K562 (cell line): ENCODE results near the gene CEACAM8. TPM values are rescaled to one million over a fixed set of nuclear protein-coding genes. Genes with fewer than 3 reads are reported as not detected.
A peak's percentile ranks its signal among the peaks of the same experiment; 100 is the strongest.

Source experiments
- ATAC-seq: fragments of 200-7000 bp; cut with Tn5 transposase; 3 replicates; pipeline ENCODE4 v1.9.1; 2020; ENCODE audit warnings: moderate library complexity
- BruUV-seq: library from RNA; stranded (reverse); fragments of 400-500 nt; replicated peaks from 2 replicates; lab custom pipeline; 2021; lab: Mats Ljungman, UMichigan
- CTCF ChIA-PET: fragments of 300-600 bp; formaldehyde crosslinking; extraction: SDS; loops from one replicate; lab custom pipeline; 2021; ENCODE audit warnings: low intra/inter-chr PET ratio; lab: Yijun Ruan, JAX
- POLR2A ChIA-PET: fragments of 300-600, 350-650 bp; sonication (Branson Sonifier 250); formaldehyde crosslinking; extraction: SDS; loops from one replicate; lab custom pipeline; 2021; ENCODE audit warnings: antibody characterized with exemption, inconsistent platforms; lab: Yijun Ruan, JAX
- DNase-seq, 4 experiments: peaks; one replicate each; pipeline versions ENCODE4 v3.0.0 to v3.0.0-alpha.2; 2011 to 2018; ENCODE audit warnings: low spot score in 3 of 4, mixed read lengths in 3 of 4; ENCODE audit errors: extremely low read depth in 1 of 4
- FAIRE-seq: peaks from 2 replicates; lab custom pipeline; 2011; peaks lifted over from hg19 to GRCh38; lab: Jason Lieb, UNC
- H2AFZ ChIP-seq: 2 replicates; pipeline ENCODE4 v1.6.0; 2011; ENCODE audit warnings: low read depth, low read length, control low read depth, inconsistent platforms
- H3K27ac ChIP-seq: fragments of 200-600 bp; 3 replicates; pipeline ENCODE4 v1.8.0; 2011; ENCODE audit warnings: low read depth, mild to moderate bottlenecking, control low read depth, inconsistent platforms, low read length, moderate library complexity, mixed read lengths; ENCODE audit errors: extremely low read depth
- H3K27me3 ChIP-seq, 2 experiments: fragments of 300-600 bp in 1 of 2; 2 replicates in 1 of 2; 3 replicates in 1 of 2; pipeline versions ENCODE4 v1.6.0 to v1.8.0; 2011; ENCODE audit warnings: inconsistent platforms in 2 of 2, low read length in 2 of 2, mild to moderate bottlenecking in 1 of 2, mixed read lengths in 1 of 2, moderate library complexity in 1 of 2; ENCODE audit not compliant: control insufficient read depth in 2 of 2, insufficient read depth in 2 of 2
- H3K36me3 ChIP-seq: fragments of 300-600 bp; 3 replicates; pipeline ENCODE4 v1.8.0; 2011; ENCODE audit warnings: mild to moderate bottlenecking, low read length, inconsistent platforms; ENCODE audit not compliant: control insufficient read depth, insufficient read depth
- H3K4me1 ChIP-seq, 2 experiments: fragments of 200-600 bp in 1 of 2; replicated peaks in 1 of 2; 2 replicates in 1 of 2; 3 replicates in 1 of 2; pipeline versions ENCODE4 v1.5.1 to v1.8.0; 2011; ENCODE audit warnings: inconsistent platforms in 2 of 2, low read length in 2 of 2, mild to moderate bottlenecking in 1 of 2, mixed read lengths in 1 of 2, moderate library complexity in 1 of 2; ENCODE audit not compliant: control insufficient read depth in 2 of 2, insufficient read depth in 2 of 2
- H3K4me2 ChIP-seq: 2 replicates; pipeline ENCODE4 v1.6.1; 2011; ENCODE audit warnings: low read length, control low read depth, inconsistent platforms, mixed read lengths; ENCODE audit not compliant: insufficient read depth
- H3K4me3 ChIP-seq: fragments of 200-600 bp; sonication (generic), shearing (Covaris generic); 2 replicates; pipeline ENCODE4 v1.5.1; 2016; ENCODE audit warnings: control low read depth, inconsistent platforms
- H3K79me2 ChIP-seq: fragments of 200-600 bp; 3 replicates; pipeline ENCODE4 v1.8.0; 2011; ENCODE audit warnings: low read length, inconsistent platforms; ENCODE audit not compliant: control insufficient read depth, insufficient read depth
- H3K9ac ChIP-seq, 2 experiments: 2 replicates each; pipeline versions ENCODE4 v1.6.0 to v1.6.1; 2011; ENCODE audit warnings: low read depth in 2 of 2, low read length in 2 of 2, control low read depth in 1 of 2, inconsistent platforms in 1 of 2, mild to moderate bottlenecking in 1 of 2, mixed read lengths in 1 of 2; ENCODE audit not compliant: insufficient read depth in 1 of 2
- H3K9me1 ChIP-seq: one replicate; pipeline ENCODE4 v1.6.0; 2011; ENCODE audit warnings: inconsistent platforms, mild to moderate bottlenecking, low read length, moderate library complexity; ENCODE audit not compliant: control insufficient read depth, insufficient read depth
- H3K9me3 ChIP-seq: replicated peaks from 2 replicates; pipeline ENCODE4 v1.5.1; 2011; ENCODE audit warnings: low read depth, low read length, inconsistent platforms; ENCODE audit not compliant: control insufficient read depth, insufficient read depth
- H4K20me1 ChIP-seq: replicated peaks from 2 replicates; pipeline ENCODE4 v1.6.1; 2011; ENCODE audit warnings: low read length, inconsistent platforms, mixed read lengths; ENCODE audit not compliant: control insufficient read depth, insufficient read depth
- BHLHE40 ChIP-seq: IDR thresholded peaks from 2 replicates; pipeline ENCODE4 v1.6.1; 2011; ENCODE audit warnings: low read length, improper control_type of control experiment
- EZH2 ChIP-seq: IDR thresholded peaks from 2 replicates; pipeline ENCODE4 v1.6.1; 2012; ENCODE audit warnings: low read depth, mild to moderate bottlenecking, inconsistent platforms, low read length, borderline replicate concordance
- NFE2 ChIP-seq: IDR thresholded peaks from 2 replicates; pipeline ENCODE4 v1.6.1; 2014; ENCODE audit warnings: antibody characterized with exemption, low read depth
- ZNF263 ChIP-seq: sonication (generic); formaldehyde crosslinking; IDR thresholded peaks from 2 replicates; pipeline ENCODE4 v1.8.0; 2022; ENCODE audit warnings: mild to moderate bottlenecking, missing genetic modification reagents, borderline replicate concordance
- ZNF347 ChIP-seq: fragments of 450-650 bp; formaldehyde crosslinking; IDR thresholded peaks from 2 replicates; pipeline ENCODE4 v1.4.0; 2020; ENCODE audit warnings: low read depth, mild to moderate bottlenecking, moderate library complexity
- WGBS: fragments of 100-300 bp; shearing (Covaris generic); methylation state at CpG from one replicate; pipeline ENCODE4 v1.1.6; 2016; ENCODE audit warnings: low coverage, mixed read lengths; ENCODE audit not compliant: insufficient coverage; ENCODE audit errors: missing lambda C conversion rate; 5-methylcytosine and 5-hydroxymethylcytosine counted together
- in situ Hi-C: fragments of 300-500 bp; cut with MboI; formaldehyde crosslinking; loops from 4 replicates; pipeline ENCODE4 v1.15.0; 2018; ENCODE audit warnings: inconsistent platforms, mixed read lengths
- intact Hi-C: fragments of 100-400 bp; cut with micrococcal nuclease; formaldehyde crosslinking; loops from 2 replicates; pipeline ENCODE4 v1.14.2; 2022
- polyA plus RNA-seq, 8 experiments: library from polyadenylated mRNA; depleted of rRNA in 4 of 8; stranded (reverse) in 5 of 8; unstranded in 3 of 8; fragments of >200 nt; fragmentation: Nextera tagmentation in 2 of 8; fragmentation: Illumina TruSeq in 1 of 8; extraction: Ambion mirVana in 2 of 8; extraction: Trizol in 1 of 8; gene quantifications; 2 replicates each; pipeline versions ENCODE4 v1.2.1 to v1.2.3, GENCODE V29; 2011 to 2014; ENCODE audit warnings: inconsistent platforms in 1 of 8, missing spikeins in 1 of 8
- total RNA-seq, 7 experiments: library from RNA; depleted of rRNA in 6 of 7; stranded (reverse); fragments of >200 nt in 6 of 7; fragmentation: Illumina TruSeq in 2 of 7; extraction: Trizol in 2 of 7; gene quantifications; 2 replicates each; pipeline versions ENCODE4 v1.2.1 to v1.2.3, GENCODE V29; 2011 to 2021; ENCODE audit warnings: low replicate concordance in 1 of 7
- TF ChIP-seq, protein P1 (sequence below): fragments of 250-450 bp; sonication (Bioruptor Pico); IDR thresholded peaks from 2 replicates; pipeline ENCODE4 v1.5.0; 2020; ENCODE audit warnings: mild to moderate bottlenecking, borderline replicate concordance
- TF ChIP-seq, protein P2 (sequence below): fragments of 450-650 bp; formaldehyde crosslinking; IDR thresholded peaks from 2 replicates; pipeline ENCODE4 v1.4.0; 2020; ENCODE audit warnings: mild to moderate bottlenecking, moderate library complexity
- TF ChIP-seq, protein P3 (sequence below): fragments of 450-650 bp; IDR thresholded peaks from 2 replicates; pipeline ENCODE4 v1.7.0; 2016; ENCODE audit warnings: borderline replicate concordance

Gene CEACAM8
- total and polyA plus RNA-seq, 9 of the 15 experiments (the other 6 are each of a cell fraction or from before 2014, with no cell fraction given): not detected

DNA sequence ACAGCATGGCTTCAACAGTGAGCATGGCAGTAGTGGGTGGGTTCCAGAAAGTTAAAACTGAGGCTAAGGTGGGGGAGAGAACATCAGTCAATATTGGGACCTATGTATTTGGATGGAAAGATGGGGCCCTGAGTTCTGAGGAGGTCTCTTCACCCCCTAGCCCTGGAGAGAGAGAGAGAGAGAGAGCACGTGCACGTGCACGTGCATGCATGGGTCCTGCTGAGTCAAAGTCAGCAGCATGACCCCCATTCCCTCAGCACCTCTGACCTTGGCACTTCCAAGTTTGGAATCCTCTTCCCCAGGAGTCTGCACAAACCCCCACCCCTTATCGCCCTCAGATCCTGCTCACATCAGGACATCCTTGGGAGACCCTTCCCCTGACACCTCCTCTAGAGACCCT, 34.0 kb downstream of the CEACAM8 start:
- FAIRE-seq: no peak
- intact Hi-C loops: no loop called here

DNA sequence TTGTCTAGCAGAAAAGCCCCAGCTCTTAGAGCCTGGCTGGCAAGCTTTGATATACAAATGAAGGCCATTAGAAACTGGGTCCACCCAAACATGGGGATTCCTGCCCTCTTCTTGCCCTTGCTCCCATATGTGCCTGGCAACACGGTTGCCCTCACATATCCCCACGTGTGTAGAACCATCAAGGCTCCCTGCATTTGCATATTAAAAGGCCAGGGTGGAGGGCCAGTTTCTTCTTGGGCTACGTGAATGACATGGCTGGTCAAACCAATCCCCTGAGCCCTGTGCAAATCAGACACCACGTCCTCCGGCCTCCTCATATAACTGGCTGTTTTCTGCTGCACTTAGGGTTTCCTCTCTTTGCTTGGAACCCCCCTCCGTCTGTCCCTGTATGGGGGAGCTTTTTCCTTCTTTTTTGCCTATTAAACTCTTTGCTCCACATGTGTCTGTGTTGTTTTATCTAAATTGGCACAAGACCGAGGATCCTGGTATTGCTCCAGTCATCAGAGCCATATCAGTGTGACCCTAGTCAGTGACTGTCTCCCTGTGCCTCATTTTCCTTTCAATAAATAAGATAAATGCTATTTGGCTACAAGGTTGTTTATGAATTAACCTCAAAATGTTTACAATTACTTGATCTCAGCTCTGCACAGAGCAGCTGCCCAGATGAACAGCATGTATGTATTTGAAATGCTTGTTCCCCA, 36.1 kb downstream of the CEACAM8 start:
- no peak for DNase-seq
- no peak overlapping the region for H3K4me2 ChIP-seq
- ATAC-seq: no peak
- no peaks in the 10 kb centered on the region for H3K79me2 ChIP-seq
- H3K4me3 ChIP-seq: no peak overlapping the region
- no peaks in the 10 kb centered on the region for H3K4me1 ChIP-seq
- H3K9me1 ChIP-seq: no peaks in the 10 kb centered on the region
- H3K36me3 ChIP-seq: no peaks in the 10 kb centered on the region
- no peak overlapping the region for H2AFZ ChIP-seq
- no peak for FAIRE-seq
- CTCF ChIA-PET: interaction anchor here (0.6 kb wide), 1 partner anchor 10 kb away, joined by 6 read pairs; no protein-coding TSS in a partner anchor
- H3K27ac ChIP-seq: no peak overlapping the region
- H4K20me1 ChIP-seq: no peaks in the 10 kb centered on the region
- no peak overlapping the region for H3K9ac ChIP-seq
- intact Hi-C loops (no loop called here), in situ Hi-C loops (no loop called here)
- BruUV-seq: no TSS peak
- 0% methylated on average over 7 of the region's 7 CpGs for WGBS
- POLR2A ChIA-PET: no interaction called here
- no peaks in the 10 kb centered on the region; a peak in 1 of 5 replicates for H3K27me3 ChIP-seq
- no peaks in the 10 kb centered on the region for H3K9me3 ChIP-seq
- no peak for TF ChIP-seq ZNF347
- no peak for TF ChIP-seq NFE2
- TF ChIP-seq, protein P1, sequence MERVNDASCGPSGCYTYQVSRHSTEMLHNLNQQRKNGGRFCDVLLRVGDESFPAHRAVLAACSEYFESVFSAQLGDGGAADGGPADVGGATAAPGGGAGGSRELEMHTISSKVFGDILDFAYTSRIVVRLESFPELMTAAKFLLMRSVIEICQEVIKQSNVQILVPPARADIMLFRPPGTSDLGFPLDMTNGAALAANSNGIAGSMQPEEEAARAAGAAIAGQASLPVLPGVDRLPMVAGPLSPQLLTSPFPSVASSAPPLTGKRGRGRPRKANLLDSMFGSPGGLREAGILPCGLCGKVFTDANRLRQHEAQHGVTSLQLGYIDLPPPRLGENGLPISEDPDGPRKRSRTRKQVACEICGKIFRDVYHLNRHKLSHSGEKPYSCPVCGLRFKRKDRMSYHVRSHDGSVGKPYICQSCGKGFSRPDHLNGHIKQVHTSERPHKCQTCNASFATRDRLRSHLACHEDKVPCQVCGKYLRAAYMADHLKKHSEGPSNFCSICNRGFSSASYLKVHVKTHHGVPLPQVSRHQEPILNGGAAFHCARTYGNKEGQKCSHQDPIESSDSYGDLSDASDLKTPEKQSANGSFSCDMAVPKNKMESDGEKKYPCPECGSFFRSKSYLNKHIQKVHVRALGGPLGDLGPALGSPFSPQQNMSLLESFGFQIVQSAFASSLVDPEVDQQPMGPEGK: no peak
- TF ChIP-seq, protein P2, sequence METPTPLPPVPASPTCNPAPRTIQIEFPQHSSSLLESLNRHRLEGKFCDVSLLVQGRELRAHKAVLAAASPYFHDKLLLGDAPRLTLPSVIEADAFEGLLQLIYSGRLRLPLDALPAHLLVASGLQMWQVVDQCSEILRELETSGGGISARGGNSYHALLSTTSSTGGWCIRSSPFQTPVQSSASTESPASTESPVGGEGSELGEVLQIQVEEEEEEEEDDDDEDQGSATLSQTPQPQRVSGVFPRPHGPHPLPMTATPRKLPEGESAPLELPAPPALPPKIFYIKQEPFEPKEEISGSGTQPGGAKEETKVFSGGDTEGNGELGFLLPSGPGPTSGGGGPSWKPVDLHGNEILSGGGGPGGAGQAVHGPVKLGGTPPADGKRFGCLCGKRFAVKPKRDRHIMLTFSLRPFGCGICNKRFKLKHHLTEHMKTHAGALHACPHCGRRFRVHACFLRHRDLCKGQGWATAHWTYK: no peak
- TF ChIP-seq, protein P3, sequence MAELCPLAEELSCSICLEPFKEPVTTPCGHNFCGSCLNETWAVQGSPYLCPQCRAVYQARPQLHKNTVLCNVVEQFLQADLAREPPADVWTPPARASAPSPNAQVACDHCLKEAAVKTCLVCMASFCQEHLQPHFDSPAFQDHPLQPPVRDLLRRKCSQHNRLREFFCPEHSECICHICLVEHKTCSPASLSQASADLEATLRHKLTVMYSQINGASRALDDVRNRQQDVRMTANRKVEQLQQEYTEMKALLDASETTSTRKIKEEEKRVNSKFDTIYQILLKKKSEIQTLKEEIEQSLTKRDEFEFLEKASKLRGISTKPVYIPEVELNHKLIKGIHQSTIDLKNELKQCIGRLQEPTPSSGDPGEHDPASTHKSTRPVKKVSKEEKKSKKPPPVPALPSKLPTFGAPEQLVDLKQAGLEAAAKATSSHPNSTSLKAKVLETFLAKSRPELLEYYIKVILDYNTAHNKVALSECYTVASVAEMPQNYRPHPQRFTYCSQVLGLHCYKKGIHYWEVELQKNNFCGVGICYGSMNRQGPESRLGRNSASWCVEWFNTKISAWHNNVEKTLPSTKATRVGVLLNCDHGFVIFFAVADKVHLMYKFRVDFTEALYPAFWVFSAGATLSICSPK: no peak

More for the DNA sequence above, 34.0 kb downstream of the CEACAM8 start:
- no TSS peak for BruUV-seq
- ATAC-seq (no peak), DNase-seq (no peak)
- POLR2A ChIA-PET: no interaction called here
- Histone ChIP-seq H4K20me1 (no peaks in the 10 kb centered on the region), H3K27ac (no peak overlapping the region), H2AFZ (no peak overlapping the region), H3K36me3 (no peaks in the 10 kb centered on the region), H3K9ac (no peak overlapping the region), H3K9me1 (no peaks in the 10 kb centered on the region), H3K27me3 (no peaks in the 10 kb centered on the region; a peak in 1 of 5 replicates), H3K4me1 (no peaks in the 10 kb centered on the region), H3K4me3 (no peak overlapping the region), H3K79me2 (no peaks in the 10 kb centered on the region), H3K9me3 (no peaks in the 10 kb centered on the region), H3K4me2 (no peak overlapping the region)
- in situ Hi-C loops: no loop called here
- WGBS: 3% methylated on average over 3 of the region's 4 CpGs
- TF ChIP-seq BHLHE40 (peak; percentile 71; the same call in 1 of the 2 replicates), ZNF263 (CRISPR knock-in tag) (no peak), EZH2 (no peak)
- CTCF ChIA-PET: no interaction called here
